Ramos (cell line): ENCODE measurements around the gene ADAMTS14.

Source experiments
- in situ Hi-C: fragments of 300-500 bp; cut with MboI; formaldehyde crosslinking; loops from one replicate; pipeline ENCODE4 v1.14.3; 2022; ENCODE audit warnings: low sequenced_read_pairs; ENCODE audit not compliant: unreplicated experiment

ADAMTS14 gene

DNA sequence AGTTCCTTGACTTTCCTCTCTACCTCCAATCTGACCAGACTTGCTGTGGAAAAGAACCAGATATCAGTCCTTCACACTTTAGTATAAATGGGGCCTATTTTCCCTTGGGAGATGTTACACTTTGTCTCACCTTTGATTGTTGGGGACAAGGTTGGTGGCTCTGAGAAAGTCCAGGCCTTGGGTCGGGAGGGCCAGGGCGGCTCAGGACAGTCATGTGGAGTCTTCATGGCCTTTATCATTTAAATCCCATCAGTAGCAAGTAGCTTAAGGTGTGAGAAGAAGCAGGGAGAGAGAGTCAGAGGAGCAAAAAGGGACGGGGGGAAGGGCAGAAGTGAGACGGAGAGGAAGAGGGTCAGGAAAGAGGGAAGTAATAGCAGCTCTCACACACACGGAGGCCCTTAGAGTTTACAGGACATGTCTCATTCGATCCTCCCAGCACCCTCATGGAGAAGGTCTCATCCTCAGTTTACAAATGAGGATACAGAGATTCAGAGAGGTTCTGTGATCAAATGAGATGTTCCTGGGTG lies 72.4 kb downstream of the ADAMTS14 start:
- in situ Hi-C loops, result no loop called here

DNA sequence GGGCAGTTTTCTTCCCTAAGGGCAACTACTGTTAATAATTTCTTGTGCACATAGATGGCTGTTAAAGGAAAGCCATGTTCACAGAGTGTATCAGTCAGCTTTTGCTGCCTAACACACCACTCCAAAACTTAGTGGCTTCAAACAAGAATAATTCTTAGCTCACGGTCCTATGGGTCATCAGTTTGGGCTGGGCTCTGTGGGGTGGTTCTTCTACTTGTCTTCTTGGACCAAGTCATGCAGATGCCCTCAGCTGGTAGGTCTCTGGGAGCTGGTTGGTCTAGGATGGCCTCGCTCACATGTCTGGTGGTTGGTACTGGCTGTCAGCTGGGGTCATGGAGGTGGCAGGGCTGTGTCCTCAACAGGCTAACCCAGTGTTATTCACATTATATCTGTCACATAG lies 73.2 kb downstream of the ADAMTS14 start:
- in situ Hi-C loops, result no loop called here

DNA sequence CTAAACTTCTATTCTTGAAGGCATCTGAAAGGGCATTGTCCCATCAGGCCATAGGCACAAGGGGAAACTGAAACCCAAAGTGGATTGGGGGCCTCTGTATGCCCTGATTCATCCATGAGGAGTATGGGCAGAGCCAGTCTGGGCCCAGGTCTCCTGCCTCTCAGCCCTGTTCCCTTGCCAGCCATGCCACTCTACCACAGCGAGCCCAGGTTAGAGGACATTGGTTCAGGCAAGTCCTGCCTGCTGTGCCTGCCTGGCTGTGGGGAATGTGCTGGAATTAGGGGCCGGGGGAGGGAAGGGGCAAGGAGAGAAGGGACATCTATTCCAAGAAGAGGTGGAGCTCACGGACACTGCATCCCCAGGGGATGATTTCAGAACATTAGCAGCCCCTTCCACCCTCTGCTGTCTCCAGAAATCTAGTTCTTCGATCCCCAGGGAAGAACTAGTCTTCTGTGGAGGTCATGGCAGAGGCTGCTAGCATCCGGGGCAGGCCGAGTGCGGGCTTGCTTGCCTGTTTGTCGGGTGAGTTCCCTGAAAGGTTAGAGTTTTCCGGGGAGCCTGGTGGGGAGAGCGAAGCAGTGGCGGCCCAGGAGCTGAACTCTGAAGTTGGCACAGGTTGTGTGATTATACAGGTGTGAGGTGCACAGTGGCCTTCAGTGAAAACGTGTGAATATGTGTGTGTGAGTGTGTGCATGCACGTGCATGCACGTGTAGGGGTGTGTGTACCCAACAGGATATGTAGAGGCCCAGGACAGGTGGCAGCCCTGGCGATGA lies 75.1 kb downstream of the ADAMTS14 start:
- in situ Hi-C loops, result no loop called here

DNA sequence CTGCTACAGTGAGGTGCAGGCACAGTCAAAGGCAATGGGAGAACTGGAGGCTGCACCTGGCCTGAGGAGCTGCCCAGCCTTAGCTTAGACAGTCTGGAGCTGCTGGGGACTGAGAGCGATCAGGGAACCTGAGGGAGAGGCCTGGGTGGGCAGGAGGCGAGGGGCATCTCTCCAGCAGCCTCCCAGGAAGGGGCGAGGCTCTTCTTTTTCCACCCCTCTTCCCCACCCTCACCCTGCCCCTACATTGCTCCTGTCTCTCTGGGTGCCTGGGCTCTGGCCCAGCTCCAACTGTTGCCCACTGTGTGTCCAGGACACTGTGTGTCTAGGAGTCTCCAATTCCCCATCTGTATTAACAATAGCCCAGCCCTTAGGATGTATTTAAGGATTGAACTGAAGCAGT lies 76.0 kb downstream of the ADAMTS14 start:
- in situ Hi-C loops, result no loop called here

DNA sequence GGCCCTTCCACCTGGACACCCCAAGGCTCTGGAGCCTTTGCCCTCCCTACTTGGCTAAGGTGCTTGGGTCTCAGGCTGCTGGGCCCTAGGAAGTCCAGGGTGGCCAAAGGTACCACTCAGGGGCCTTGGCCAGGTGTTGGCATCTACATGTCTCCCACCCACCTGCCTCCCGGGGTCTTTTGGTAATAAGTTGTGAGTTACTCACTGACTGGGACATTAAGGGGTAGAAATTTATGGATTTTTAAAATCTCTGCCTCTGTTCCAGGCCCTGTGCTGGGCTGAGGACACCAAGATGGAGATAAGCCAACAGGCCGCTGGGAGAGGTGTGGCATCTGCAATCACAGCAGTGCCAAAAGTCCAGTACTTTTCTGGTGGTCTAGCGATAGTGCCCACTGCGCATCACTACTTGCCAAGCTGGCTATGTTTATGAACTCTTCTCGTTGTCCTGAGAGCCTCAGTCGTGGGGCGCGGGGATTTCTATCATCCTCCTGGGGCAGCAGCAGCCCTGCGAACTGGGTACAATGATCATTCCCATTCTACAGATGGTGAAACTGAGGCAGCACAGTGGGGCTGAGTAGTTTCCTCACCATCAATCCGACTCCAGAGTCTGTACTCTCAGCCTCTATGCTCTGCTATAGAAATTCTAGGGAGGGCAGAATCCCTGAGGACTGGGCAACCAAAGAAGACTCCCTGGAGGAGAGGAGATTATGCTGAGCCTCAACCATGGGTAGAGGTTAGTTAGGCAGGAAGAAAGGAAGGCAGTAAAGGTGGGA lies 76.7 kb downstream of the ADAMTS14 start:
- in situ Hi-C loops, result no loop called here

DNA sequence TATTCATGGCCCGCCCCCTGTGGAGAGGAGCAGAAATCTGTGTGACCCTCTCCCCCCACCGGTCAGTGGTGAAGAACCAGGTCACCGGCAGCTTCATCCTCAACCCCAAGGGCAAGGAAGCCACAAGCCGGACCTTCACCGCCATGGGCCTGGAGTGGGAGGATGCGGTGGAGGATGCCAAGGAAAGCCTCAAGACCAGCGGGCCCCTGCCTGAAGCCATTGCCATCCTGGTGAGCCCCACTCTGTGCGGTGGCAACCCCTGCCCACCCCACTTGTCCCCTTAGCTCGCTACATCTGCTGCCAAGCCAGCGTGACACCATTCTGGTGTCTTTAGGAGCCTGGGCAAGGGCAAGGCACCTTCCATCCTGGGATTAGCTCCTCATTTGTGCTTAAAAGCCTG lies 77.5 kb downstream of the ADAMTS14 start:
- in situ Hi-C loops, result loop anchor here (10.0 kb wide), 1 partner anchor 285 kb away; no protein-coding TSS in a partner anchor

DNA sequence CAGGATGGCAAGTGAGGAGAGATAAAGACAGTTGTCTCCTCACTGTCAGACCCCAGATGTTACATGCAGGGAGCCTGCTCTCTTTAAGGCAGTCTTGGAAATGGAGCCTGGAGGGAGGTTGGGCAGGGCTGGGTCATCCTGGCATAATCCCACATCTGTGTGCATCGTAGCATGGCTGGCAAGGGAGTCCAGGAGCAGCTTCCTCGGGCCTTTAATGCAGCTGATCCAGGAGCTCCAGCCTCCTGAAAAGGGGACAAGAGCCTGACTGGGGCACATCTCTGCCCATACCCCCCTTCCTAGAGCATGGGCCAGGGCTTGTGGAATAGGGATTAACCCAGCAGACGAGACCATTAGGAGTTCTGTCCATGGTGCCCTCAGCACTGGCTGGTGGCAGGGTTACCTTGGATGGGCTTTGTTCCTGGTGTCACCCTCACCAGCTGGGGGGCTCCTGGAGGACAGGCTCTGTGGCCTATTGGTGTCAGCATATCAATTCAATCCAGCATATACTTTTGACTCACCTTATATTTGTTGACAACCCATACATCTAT lies 77.9 kb downstream of the ADAMTS14 start:
- in situ Hi-C loops, result loop anchor here (10.0 kb wide), 1 partner anchor 285 kb away; no protein-coding TSS in a partner anchor

DNA sequence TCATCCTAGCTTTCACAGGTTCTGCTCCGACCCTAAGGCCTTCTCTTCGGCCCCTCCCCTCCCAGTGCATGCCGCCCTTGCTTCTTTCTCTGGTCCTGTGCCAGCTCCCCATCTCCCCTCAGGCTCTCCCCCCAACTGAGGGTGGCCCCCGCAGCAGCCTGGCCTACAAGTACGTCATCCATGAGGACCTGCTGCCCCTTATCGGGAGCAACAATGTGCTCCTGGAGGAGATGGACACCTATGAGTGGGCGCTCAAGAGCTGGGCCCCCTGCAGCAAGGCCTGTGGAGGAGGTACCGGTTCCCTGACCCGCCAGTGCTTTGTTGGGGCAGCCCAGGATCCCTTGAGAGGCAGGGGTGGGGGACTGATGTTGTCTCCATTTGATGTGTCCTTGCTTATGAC lies 79.0 kb downstream of the ADAMTS14 start:
- in situ Hi-C loops, result loop anchor here (10.0 kb wide), 1 partner anchor 287 kb away; no protein-coding TSS in a partner anchor

DNA sequence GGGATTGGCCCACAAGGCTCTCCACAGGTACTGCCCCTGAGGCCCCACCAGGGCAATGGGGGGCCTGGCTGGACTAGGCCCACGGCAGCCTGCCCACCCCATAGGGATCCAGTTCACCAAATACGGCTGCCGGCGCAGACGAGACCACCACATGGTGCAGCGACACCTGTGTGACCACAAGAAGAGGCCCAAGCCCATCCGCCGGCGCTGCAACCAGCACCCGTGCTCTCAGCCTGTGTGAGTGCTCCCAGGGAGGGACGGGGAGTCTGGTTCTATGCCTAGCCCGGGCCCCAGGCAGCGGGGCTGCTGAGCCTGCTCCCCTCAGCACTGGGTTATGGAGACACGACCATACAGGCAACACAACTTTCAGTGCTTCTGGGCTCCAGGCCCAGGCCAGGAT lies 79.7 kb downstream of the ADAMTS14 start:
- in situ Hi-C loops, result loop anchor here (10.0 kb wide), 1 partner anchor 287 kb away; no protein-coding TSS in a partner anchor

DNA sequence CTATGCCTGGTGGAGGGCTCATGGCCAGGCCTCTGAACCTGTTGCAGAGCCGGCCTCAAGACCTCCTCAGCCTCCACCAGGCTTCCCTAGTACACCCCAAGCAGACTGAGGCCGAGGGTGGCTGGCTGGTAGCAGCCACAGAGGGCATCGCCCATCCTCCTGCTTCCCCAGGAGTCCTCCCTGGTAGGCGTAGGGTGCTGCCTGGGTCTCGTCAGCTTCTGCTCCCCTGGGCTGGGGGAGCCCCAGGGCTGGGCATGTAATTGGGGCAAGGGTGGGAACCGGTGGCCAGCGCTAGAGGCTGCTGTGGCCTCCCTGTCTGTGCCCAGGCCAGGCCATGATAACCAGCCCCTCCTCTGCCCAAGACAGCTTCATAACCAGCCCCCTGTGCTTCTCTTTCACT lies 80.3 kb downstream of the ADAMTS14 start:
- in situ Hi-C loops, result loop anchor here (10.0 kb wide), 1 partner anchor 288 kb away; no protein-coding TSS in a partner anchor

DNA sequence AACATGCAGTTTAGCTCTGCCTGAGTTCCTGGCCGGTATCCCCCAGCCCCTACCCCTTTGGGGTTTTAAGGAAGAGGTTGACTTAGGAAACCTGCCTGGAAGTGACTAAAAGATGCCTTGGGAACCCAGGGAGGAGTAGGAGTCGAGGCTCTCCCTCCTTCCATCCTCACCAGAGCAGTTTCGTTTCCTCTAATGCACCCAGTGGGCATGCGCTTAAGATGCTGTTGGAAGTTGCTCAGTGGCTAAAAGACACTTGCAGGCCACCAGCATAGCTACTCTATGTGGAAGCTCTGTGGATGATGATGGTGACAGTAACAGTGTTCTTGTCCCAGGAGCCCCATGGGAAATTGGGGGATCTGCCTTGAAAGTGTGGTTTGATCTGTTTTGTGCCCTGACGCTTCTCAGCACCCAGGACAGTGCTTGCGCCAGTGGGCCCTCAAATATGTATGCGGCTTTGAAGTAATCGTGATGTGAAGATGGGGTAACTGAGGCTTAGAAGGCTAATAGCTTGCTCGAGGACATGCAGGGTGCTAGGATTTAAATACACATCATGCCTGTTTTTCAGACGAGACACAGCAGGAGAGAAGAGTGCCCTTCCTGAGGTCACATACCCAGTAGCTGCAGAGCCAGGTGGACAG lies 80.8 kb downstream of the ADAMTS14 start:
- in situ Hi-C loops, result loop anchor here (10.0 kb wide), 1 partner anchor 288 kb away; no protein-coding TSS in a partner anchor

DNA sequence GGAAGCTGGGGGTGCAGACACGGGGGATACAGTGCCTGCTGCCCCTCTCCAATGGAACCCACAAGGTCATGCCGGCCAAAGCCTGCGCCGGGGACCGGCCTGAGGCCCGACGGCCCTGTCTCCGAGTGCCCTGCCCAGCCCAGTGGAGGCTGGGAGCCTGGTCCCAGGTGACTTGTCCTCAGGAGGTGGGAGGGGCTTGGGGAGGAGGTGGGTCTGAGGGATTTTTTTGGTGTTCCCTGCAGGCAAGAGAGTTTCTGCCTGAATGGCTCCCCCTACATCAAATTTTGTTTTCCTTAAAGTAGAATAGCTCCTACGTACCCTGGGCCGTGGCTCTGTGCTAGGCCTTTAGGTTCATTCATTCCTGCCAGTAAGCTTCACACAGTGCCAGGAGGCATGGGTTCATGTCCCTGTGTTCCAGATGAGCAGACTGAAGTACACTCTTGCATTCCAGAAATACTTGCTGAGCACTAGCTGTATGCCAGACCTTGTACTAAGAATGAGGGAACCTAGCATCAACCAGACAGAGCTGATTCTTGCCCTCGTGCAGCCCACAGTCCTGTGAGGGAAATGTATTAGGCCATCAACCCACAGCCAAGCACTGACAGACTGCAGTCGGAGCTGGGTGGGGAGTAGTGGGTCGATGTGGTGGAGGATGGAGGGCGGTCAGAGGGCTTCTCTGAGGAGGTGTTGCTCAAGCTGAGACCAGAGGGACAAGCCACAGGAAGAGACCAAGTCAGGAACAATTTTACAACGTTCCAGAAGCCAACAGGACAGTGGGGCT lies 81.7 kb downstream of the ADAMTS14 start:
- in situ Hi-C loops, result loop anchor here (10.0 kb wide), 1 partner anchor 289 kb away; no protein-coding TSS in a partner anchor

DNA sequence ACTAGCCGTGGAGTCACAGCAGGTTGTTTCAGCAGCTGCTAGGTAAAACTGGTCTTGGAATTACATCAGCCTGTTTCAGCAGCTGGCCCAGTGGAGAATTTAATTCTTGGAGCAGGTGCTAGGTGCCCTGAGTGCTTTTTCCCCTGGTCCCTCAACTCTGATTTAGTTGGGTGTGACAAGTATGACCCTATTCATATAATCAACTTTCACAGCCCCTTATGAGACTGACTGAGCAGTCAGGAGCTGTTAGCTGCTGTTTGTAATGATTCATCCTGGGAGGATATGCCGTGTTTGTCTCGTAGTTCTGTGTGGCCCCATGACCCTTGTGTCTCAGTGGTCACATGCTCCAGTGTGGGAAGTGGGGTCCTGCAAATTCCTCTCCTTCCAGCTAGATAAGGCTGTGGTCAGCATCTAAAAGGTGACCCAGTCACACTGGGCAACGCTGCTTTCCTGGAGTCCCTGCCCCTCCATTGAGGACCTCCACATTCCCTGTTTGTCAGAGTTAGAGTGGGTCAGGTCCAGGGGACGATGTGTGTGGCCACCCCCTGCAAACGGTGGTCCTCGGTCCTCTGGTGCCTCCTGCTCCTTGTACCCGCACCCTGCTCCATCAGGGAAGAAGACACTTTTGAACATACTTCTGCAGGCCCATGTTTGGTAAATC lies 84.5 kb downstream of the ADAMTS14 start:
- in situ Hi-C loops, result loop anchor here (10.0 kb wide), 1 partner anchor 292 kb away; no protein-coding TSS in a partner anchor

DNA sequence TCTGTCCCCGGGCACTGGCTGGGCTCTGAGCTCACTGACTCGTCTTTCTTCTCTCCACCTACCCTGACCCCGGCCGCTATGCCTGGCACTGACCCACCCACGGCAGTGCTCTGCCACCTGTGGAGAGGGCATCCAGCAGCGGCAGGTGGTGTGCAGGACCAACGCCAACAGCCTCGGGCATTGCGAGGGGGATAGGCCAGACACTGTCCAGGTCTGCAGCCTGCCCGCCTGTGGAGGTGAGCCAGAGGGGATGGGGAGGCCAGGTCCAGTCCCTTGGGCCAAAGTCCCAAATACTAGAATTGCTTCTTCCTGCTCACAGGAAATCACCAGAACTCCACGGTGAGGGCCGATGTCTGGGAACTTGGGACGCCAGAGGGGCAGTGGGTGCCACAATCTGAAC lies 85.5 kb downstream of the ADAMTS14 start:
- in situ Hi-C loops, result loop anchor here (10.0 kb wide), 1 partner anchor 293 kb away; no protein-coding TSS in a partner anchor

DNA sequence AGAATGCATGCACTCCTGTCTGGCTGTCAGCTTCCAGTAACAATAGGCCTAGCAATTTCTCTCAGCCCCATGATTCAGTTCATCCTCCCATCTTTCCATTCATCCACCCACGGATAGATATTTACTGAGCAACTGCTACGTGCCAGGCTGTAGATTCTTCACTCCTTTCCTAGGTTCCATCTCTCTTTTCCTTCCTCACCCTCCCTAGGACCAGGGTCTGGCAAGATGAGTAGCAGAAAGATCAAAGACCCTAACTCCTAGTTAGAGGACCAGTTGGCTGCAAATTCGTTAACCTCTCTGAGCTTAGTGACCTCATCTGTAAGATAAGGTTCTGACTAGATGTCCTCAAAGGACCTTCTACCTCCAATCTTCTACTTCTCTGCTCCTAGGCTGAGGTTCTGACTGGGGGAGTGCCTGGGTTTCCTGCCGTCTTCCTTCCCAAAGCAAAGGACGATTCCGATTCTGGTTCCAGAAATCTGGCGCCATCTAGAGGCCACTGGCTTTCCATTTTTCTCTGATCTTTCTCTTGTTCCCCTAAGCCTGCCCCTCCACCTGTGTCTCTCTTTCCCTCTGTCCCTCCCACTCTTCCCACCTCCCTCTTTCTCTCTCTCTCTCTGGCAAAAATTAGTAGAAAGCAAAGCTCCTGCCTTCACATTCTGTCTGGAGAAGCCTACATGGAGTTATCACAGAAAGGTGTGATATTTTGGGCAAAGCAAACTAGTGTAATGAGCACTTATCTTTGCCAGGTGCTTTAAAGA lies 86.6 kb downstream of the ADAMTS14 start:
- in situ Hi-C loops, result loop anchor here (10.0 kb wide), 1 partner anchor 294 kb away; no protein-coding TSS in a partner anchor

DNA sequence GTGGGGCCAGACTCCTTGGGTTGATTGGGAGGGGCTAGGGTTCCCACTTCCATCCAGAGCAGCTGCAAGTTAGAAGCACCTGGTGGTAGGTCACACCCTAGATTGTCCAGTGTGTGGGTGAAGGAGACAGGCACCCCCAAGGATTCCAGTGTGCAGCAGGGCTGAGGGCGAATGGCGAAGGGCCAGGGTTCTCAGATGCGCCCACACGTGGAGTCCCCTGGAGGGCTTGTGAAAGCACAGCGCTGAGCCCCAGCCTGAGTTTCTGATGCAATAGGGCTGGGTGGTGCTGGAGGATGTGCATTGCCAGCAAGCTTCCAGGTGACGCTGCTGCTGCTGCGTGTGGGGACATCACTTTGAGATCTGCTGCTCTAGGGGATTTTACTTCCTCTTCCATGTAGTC lies 87.5 kb downstream of the ADAMTS14 start:
- in situ Hi-C loops, result loop anchor here (5.0 to 10.0 kb wide), 2 partner anchors 212 to 295 kb away; no protein-coding TSS in a partner anchor

DNA sequence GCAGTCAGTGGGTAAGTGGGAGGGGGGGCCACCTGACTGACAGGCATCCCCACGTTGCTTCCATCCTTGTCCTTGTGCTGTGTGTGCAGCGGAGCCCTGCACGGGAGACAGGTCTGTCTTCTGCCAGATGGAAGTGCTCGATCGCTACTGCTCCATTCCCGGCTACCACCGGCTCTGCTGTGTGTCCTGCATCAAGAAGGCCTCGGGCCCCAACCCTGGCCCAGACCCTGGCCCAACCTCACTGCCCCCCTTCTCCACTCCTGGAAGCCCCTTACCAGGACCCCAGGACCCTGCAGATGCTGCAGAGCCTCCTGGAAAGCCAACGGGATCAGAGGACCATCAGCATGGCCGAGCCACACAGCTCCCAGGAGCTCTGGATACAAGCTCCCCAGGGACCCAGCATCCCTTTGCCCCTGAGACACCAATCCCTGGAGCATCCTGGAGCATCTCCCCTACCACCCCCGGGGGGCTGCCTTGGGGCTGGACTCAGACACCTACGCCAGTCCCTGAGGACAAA lies 88.0 kb downstream of the ADAMTS14 start:
- in situ Hi-C loops, result loop anchor here (5.0 kb wide), 1 partner anchor 213 kb away; no protein-coding TSS in a partner anchor
